Kidney (tissue), 14 donors: ENCODE data around the gene CPT1C. TPM values are rescaled to one million over a fixed set of nuclear protein-coding genes. Genes with fewer than 3 reads are reported as not detected.
A peak's percentile ranks its signal among the peaks of the same experiment; 100 is the strongest.

Experiments used
- DNase-seq, 5 donors: peaks; one replicate each; pipeline ENCODE4 v3.0.0-alpha.2; 2013 to 2020
- FAIRE-seq: peaks from 2 replicates; lab custom pipeline; 2012; peaks lifted over from hg19 to GRCh38; lab: Jason Lieb, UNC
- H3K27ac ChIP-seq, 2 donors: one replicate each; pipeline ENCODE4 v1.7.0; 2013; ENCODE audit warnings: low read depth in 2 of 2, low read length in 2 of 2, inconsistent platforms in 1 of 2
- H3K27me3 ChIP-seq: one replicate; pipeline ENCODE4 v1.7.1; 2013; ENCODE audit warnings: low read length, inconsistent platforms; ENCODE audit not compliant: control insufficient read depth, insufficient read depth
- H3K36me3 ChIP-seq, 3 donors: one replicate each; pipeline versions ENCODE4 v1.7.0 to v1.7.1; 2013; ENCODE audit warnings: low read length in 3 of 3, control low read depth in 1 of 3, inconsistent platforms in 1 of 3; ENCODE audit not compliant: insufficient read depth in 3 of 3, control insufficient read depth in 2 of 3
- H3K4me1 ChIP-seq, 3 donors: one replicate each; pipeline versions ENCODE4 v1.7.0 to v1.7.1; 2013; ENCODE audit warnings: low read length in 3 of 3, inconsistent platforms in 1 of 3, low read depth in 1 of 3; ENCODE audit not compliant: control insufficient read depth in 2 of 3, insufficient read depth in 2 of 3
- H3K4me3 ChIP-seq, 3 donors: one replicate each; pipeline versions ENCODE4 v1.7.0 to v1.8.1; 2013; ENCODE audit warnings: low read length in 3 of 3, control low read depth in 1 of 3, inconsistent platforms in 1 of 3
- H3K9ac ChIP-seq, 3 donors: one replicate each; pipeline versions ENCODE4 v1.7.0 to v1.7.1; 2013; ENCODE audit warnings: low read length in 3 of 3, control low read depth in 1 of 3, inconsistent platforms in 1 of 3
- H3K9me3 ChIP-seq, 3 donors: one replicate each; pipeline versions ENCODE4 v1.7.0 to v1.7.1; 2013; ENCODE audit warnings: low read length in 3 of 3, control low read depth in 1 of 3, inconsistent platforms in 1 of 3; ENCODE audit not compliant: control insufficient read depth in 2 of 3, insufficient read depth in 1 of 3
- CTCF ChIP-seq: IDR thresholded peaks from 3 replicates; pipeline ENCODE4 v1.5.1; 2012; ENCODE audit warnings: mild to moderate bottlenecking, moderate library complexity, borderline replicate concordance; ENCODE audit not compliant: insufficient read depth; ENCODE audit errors: extremely low read depth
- intact Hi-C: fragments of 100-400 bp; cut with DNase I; formaldehyde crosslinking; loops from one replicate; pipeline ENCODE4 v1.11.1; 2022
- polyA plus RNA-seq: library from polyadenylated mRNA; stranded (reverse); fragments of 350-450 nt; fragmentation: Illumina TruSeq; extraction: RNeasy Lipid Tissue Mini Kit (QIAGEN cat#74804); gene quantifications from one replicate; pipeline ENCODE4 v1.2.3, GENCODE V29; 2014; ENCODE audit warnings: low read depth, low replicate concordance; ENCODE audit not compliant: insufficient read depth
- total RNA-seq: library from RNA; stranded (reverse); fragmentation: NEBNext Ultra II Directional; extraction: Animal tissue kit (Norgen Biotek cat#: 25700); gene quantifications from one replicate; pipeline ENCODE4 v1.2.1, GENCODE V29; 2021
- donor health status: control.
- donor health status: control.
- donor health status: control.
- donor health status: control.
- donor health status: control.
- donor health status: DM: yes; HTN: yes; CAD: no.
- donor health status: Normal renal cell carcinoma (clear cell type).

Gene CPT1C
- total and polyA plus RNA-seq, 2 donors from 2014 or later = 2.6 to 6.0 TPM

- no peaks in the 10 kb centered on the region for H3K36me3 ChIP-seq
- no peak overlapping the region for H3K9ac ChIP-seq
- H3K4me3 ChIP-seq = no peak overlapping the region
- no peak for FAIRE-seq
- no peaks in the 10 kb centered on the region for H3K4me1 ChIP-seq
- H3K9me3 ChIP-seq = no peaks in the 10 kb centered on the region
- TF ChIP-seq CTCF = no peak
- no peaks in the 10 kb centered on the region for H3K27me3 ChIP-seq
- no peak for DNase-seq
- H3K27ac ChIP-seq = no peak overlapping the region
- intact Hi-C loops = no loop called here
Observed at GRCh38 chr19:49744946-49745381, 54.0 kb downstream of the CPT1C start.

GRCh38 chr19:49746206-49746958, 55.5 kb downstream of the CPT1C start:
- H3K9me3 ChIP-seq = no peaks in the 10 kb centered on the region
- H3K27ac ChIP-seq = no peak overlapping the region
- no peaks in the 10 kb centered on the region for H3K4me1 ChIP-seq
- H3K36me3 ChIP-seq = no peaks in the 10 kb centered on the region
- DNase-seq (peak; percentile 27 to 85 (median 39)), FAIRE-seq (no peak)
- intact Hi-C loops = no loop called here
- no peaks in the 10 kb centered on the region for H3K27me3 ChIP-seq
- TF ChIP-seq CTCF = no peak
- no peak overlapping the region for H3K9ac ChIP-seq
- no peak overlapping the region for H3K4me3 ChIP-seq

GRCh38 chr19:49749055-49749716, 58.3 kb downstream of the CPT1C start:
- Histone ChIP-seq H3K9me3 (no peaks in the 10 kb centered on the region), H3K9ac (no peak overlapping the region), H3K4me3 (no peak overlapping the region), H3K27ac (no peak overlapping the region), H3K36me3 (no peaks in the 10 kb centered on the region), H3K27me3 (no peaks in the 10 kb centered on the region), H3K4me1 (no peaks in the 10 kb centered on the region)
- DNase-seq (peak in 1 of 5 donors; percentile 7), FAIRE-seq (no peak)
- intact Hi-C loops = no loop called here
- no peak for TF ChIP-seq CTCF
